Tibial nerve (tissue), 4 donors: ENCODE measurements around the gene CD151.

Experiments used
- CTCF ChIP-seq, 5 experiments: fragments of 200-600 bp in 3 of 5; fragments of 450-650 bp in 2 of 5; sonication (generic) in 3 of 5; IDR thresholded peaks; one replicate each; pipeline ENCODE4 v1.5.1; 2016 to 2019; ENCODE audit warnings: antibody characterized with exemption in 5 of 5, mild to moderate bottlenecking in 3 of 5, moderate library complexity in 2 of 5
- EP300 ChIP-seq, 2 donors: sonication (generic); formaldehyde crosslinking; IDR thresholded peaks; one replicate each; pipeline ENCODE4 v1.6.1; 2017; ENCODE audit warnings: antibody characterized with exemption in 2 of 2, mild to moderate bottlenecking in 1 of 2

- no peak for TF ChIP-seq CTCF (IDR thresholded peaks at IDR 0.05)
- TF ChIP-seq EP300 (IDR thresholded peaks at IDR 0.05) = no peak
Observed at GRCh38 chr11:788009-788640, 44.6 kb upstream of the CD151 start.
